ENCODE results near the gene KPNA4. TPM values are rescaled to one million over a fixed set of nuclear protein-coding genes. Genes with fewer than 3 reads are reported as not detected.

Gene KPNA4
- total and polyA plus RNA-seq, 2 donors from 2014 or later: 11.7 to 37.9 TPM

DNA sequence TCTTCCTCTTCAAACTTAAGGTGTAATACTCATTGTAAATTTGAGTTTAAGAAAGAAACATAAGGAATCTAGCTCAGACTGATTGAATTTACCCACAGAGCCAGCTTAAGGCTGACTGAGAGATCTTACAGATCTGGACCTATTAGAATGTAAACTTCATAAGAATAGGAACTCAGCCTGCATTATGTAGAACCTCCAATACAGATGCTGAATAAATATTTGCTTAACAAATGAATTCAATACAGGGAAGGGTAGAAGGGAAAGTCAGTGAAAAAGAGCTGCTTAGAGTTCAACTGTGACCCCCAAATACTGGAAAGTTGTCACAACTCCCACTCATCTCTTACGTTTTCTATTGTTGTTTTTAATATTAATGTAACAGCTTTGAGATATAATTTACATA, 11.5 kb downstream of the KPNA4 start:
- Histone ChIP-seq H3K9ac (ENCODE audit: low read length in 3 of 3) (no peak overlapping the region), H3K9me3 (ENCODE audit: control insufficient read depth in 2 of 3, insufficient read depth in 1 of 3, low read length in 3 of 3) (peaks cover 0 to 2% (median 0%) of the 10 kb centered on the region in 3 donors), H3K27ac (ENCODE audit: low read depth in 2 of 2, low read length in 2 of 2) (no peak overlapping the region), H3K4me1 (ENCODE audit: control insufficient read depth in 2 of 3, insufficient read depth in 2 of 3, low read depth in 1 of 3, low read length in 3 of 3) (peaks cover 0 to 4% (median 2%) of the 10 kb centered on the region in 3 donors), H3K4me3 (ENCODE audit: low read length in 3 of 3) (no peak overlapping the region), H3K36me3 (ENCODE audit: control insufficient read depth in 2 of 3, insufficient read depth in 3 of 3, low read length in 3 of 3) (no peaks in the 10 kb centered on the region), H3K27me3 (ENCODE audit: control insufficient read depth, insufficient read depth, low read length) (no peaks in the 10 kb centered on the region)
- intact Hi-C loops (cut with DNase I): no loop called here
- TF ChIP-seq, protein P1, sequence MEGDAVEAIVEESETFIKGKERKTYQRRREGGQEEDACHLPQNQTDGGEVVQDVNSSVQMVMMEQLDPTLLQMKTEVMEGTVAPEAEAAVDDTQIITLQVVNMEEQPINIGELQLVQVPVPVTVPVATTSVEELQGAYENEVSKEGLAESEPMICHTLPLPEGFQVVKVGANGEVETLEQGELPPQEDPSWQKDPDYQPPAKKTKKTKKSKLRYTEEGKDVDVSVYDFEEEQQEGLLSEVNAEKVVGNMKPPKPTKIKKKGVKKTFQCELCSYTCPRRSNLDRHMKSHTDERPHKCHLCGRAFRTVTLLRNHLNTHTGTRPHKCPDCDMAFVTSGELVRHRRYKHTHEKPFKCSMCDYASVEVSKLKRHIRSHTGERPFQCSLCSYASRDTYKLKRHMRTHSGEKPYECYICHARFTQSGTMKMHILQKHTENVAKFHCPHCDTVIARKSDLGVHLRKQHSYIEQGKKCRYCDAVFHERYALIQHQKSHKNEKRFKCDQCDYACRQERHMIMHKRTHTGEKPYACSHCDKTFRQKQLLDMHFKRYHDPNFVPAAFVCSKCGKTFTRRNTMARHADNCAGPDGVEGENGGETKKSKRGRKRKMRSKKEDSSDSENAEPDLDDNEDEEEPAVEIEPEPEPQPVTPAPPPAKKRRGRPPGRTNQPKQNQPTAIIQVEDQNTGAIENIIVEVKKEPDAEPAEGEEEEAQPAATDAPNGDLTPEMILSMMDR (IDR thresholded peaks at IDR 0.05; ENCODE audit: borderline replicate concordance, extremely low read depth, insufficient read depth): no peak
- FAIRE-seq (no peak), DNase-seq (no peak)

- H3K27me3 ChIP-seq (ENCODE audit: control insufficient read depth, insufficient read depth, low read length): no peaks in the 10 kb centered on the region
Measured at GRCh38 chr3:160546727-160547126, 18.6 kb downstream of the KPNA4 start.

DNA sequence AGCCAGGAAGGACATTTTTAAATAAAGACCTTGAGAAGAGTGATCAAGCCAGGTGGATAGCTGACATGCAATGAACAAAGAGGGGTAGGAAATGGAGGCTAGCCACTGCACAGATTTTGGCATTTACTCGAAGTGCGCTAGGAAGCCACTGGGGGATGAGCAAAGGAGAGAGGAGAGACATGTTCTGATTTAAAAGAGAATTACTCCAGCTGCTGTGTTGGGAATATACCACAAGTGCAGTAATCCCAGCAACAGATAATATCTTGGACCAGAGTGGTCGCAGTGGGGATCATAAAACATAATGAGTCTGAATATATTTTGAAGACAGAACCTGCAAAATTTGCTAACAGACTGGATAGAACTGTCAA, 19.9 kb downstream of the KPNA4 start:
- H3K27me3 ChIP-seq (ENCODE audit: control insufficient read depth, insufficient read depth, low read length): no peaks in the 10 kb centered on the region
- TF ChIP-seq, protein P1 (IDR thresholded peaks at IDR 0.05; ENCODE audit: borderline replicate concordance, extremely low read depth, insufficient read depth): no peak
- intact Hi-C loops (cut with DNase I): no loop called here
- FAIRE-seq (no peak), DNase-seq (no peak)
- no peaks in the 10 kb centered on the region for H3K36me3 ChIP-seq (ENCODE audit: control insufficient read depth in 2 of 3, insufficient read depth in 3 of 3, low read length in 3 of 3)
- no peaks in the 10 kb centered on the region for H3K4me1 ChIP-seq (ENCODE audit: control insufficient read depth in 2 of 3, insufficient read depth in 2 of 3, low read depth in 1 of 3, low read length in 3 of 3)
- H3K4me3 ChIP-seq (ENCODE audit: low read length in 3 of 3): no peak overlapping the region
- H3K9ac ChIP-seq (ENCODE audit: low read length in 3 of 3): no peak overlapping the region
- no peak overlapping the region for H3K27ac ChIP-seq (ENCODE audit: low read depth in 2 of 2, low read length in 2 of 2)
- H3K9me3 ChIP-seq (ENCODE audit: control insufficient read depth in 2 of 3, insufficient read depth in 1 of 3, low read length in 3 of 3): peaks cover 0 to 4% (median 0%) of the 10 kb centered on the region in 3 donors

More at GRCh38 chr3:160546727-160547126, 18.6 kb downstream of the KPNA4 start:
- no peaks in the 10 kb centered on the region for H3K4me1 ChIP-seq (ENCODE audit: control insufficient read depth in 2 of 3, insufficient read depth in 2 of 3, low read depth in 1 of 3, low read length in 3 of 3)
- no peak overlapping the region for H3K9ac ChIP-seq (ENCODE audit: low read length in 3 of 3)
- peaks cover 0 to 4% (median 0%) of the 10 kb centered on the region in 3 donors for H3K9me3 ChIP-seq (ENCODE audit: control insufficient read depth in 2 of 3, insufficient read depth in 1 of 3, low read length in 3 of 3)
- TF ChIP-seq, protein P1 (IDR thresholded peaks at IDR 0.05; ENCODE audit: borderline replicate concordance, extremely low read depth, insufficient read depth): no peak
- no peak overlapping the region for H3K4me3 ChIP-seq (ENCODE audit: low read length in 3 of 3)
- DNase-seq: no peak
- no peaks in the 10 kb centered on the region for H3K36me3 ChIP-seq (ENCODE audit: control insufficient read depth in 2 of 3, insufficient read depth in 3 of 3, low read length in 3 of 3)
- FAIRE-seq: no peak
- intact Hi-C loops (cut with DNase I): no loop called here
- H3K27ac ChIP-seq (ENCODE audit: low read depth in 2 of 2, low read length in 2 of 2): no peak overlapping the region

All from kidney (tissue), 14 donors.